Activated CD4-positive, alpha-beta T cell treated with anti-CD3 and anti-CD28 coated beads, Interleukin-2, amount 50 U/mL, for 16 hours (primary cell): ENCODE results near the gene ALK.

Source experiments
- DNase-seq: peaks from one replicate; pipeline ENCODE4 v3.0.0-alpha.2; 2020

Gene ALK

DNA sequence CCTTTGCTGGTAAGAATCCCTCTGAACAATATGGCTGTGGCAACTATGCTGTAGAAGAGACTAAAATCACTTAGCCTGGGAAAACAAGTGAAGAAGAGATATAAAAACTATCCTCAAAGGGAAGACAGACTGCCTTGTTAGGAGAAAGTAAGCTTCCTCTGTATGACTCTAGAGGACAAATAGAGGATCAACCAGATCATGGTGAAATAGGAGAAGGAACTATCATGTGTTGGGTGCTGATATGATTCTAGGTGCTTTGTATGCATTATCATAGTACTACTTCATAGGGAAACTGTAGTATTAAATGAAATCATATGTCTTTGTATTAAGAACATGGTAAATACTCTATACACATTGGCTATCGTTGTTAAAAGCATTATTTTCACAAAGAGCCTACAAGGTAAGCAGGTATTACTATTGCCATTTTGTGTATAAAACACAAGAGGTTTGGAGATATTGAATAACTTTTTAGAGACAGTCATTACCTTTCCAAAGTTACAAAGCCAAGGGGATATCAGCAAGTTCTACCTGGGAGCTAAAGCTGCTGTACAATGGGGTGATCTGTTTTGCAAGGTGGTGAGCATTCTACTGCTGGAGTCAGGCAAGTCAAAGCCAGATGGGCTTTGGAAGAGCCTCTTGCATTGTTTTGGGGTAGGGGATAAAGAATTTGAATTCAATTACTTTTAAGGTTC is 402.6 kb downstream of the ALK start:
- DNase-seq = no peak

- no peak for DNase-seq
Observed at GRCh38 chr2:29518010-29518409, 403.4 kb downstream of the ALK start.

- DNase-seq = no peak
Observed at GRCh38 chr2:29517413-29517812, 404.0 kb downstream of the ALK start.

DNA sequence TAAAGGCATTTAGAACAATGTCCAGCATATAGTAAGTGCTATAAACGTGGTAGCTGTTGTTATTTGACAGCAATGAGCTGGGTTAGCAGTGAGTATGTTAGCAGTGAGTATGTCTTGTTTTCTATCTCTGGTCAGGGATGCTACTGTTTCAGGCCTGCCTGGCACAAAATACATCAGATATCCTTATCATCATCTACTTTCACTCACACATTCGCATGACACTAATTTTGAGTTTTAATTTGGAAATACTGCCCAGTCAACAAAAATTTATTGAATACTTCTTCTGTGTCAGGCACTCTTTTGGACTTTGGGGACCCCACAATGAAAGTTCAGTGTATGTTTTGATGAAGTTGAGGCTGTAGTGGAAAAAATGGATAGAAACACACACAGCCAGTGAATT is 404.6 kb downstream of the ALK start:
- no peak for DNase-seq

- no peak for DNase-seq
Observed at GRCh38 chr2:29509878-29510277, 411.5 kb downstream of the ALK start.

DNA sequence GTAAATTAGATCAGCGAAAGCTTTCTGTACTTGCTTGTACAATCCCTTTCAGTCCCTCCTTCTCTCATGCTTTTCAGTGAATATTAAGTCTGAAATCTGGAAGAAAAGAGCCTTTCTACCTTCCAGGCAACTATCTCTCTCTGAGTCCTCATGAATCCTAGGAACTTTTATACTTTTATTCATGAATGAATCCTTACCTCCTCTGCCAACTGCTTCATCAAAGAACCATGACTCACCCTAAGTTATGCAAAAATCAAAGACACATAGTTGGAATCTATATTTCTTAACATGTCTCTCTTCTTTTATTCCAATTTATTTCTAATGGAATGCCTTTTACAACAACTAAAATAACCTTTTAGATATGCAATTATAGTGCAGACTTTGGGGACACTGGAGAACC is 412.0 kb downstream of the ALK start:
- DNase-seq = no peak

- DNase-seq = no peak
Observed at GRCh38 chr2:29504746-29505145, 416.6 kb downstream of the ALK start.

GRCh38 chr2:29502460-29502911 is 418.9 kb downstream of the ALK start:
- DNase-seq = no peak

GRCh38 chr2:29497375-29497774 is 424.0 kb downstream of the ALK start:
- DNase-seq = no peak

DNA sequence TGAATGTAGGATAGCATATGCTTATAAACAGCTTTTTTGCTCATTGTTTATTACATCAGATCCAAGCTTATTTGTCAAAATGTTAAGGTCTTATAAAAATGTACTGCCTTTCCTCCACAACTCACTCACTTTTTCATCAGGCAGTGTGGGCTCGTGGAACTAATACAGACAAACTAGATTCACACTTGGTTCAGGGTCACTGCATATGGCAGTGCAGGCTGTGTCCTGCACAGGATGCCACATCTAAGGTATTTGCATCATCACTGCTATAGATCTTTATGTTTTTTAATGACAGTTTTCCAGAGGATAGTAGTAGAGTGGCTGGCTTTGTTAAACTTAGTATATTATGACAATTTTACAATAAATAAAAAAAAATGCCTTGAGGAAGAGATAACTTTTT is 425.2 kb downstream of the ALK start:
- DNase-seq = no peak

GRCh38 chr2:29495536-29496060 is 425.8 kb downstream of the ALK start:
- DNase-seq = peak; percentile 16

GRCh38 chr2:29495068-29495467 is 426.3 kb downstream of the ALK start:
- no peak for DNase-seq

DNA sequence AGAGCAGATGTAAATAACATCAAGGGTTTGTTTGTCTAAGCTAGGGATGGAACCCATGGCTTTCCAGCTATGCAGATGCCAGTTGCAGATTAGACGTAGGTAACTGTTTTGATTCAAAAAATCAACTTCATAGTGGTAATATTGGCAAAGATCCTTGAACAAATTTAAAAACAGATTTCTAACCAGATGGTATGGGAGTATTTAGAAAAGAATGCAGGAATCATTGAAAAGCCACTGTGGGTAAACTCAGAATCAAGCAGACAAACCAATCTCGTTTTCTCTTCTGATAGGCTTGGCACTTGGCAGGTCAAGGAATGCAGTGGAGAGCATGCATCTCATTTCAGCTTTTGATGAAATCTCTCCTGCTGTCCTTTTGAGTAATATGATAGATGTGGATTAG is 428.7 kb downstream of the ALK start:
- no peak for DNase-seq

GRCh38 chr2:29490045-29490444 is 431.3 kb downstream of the ALK start:
- no peak for DNase-seq

- no peak for DNase-seq
Observed at GRCh38 chr2:29489568-29489967, 431.8 kb downstream of the ALK start.

DNA sequence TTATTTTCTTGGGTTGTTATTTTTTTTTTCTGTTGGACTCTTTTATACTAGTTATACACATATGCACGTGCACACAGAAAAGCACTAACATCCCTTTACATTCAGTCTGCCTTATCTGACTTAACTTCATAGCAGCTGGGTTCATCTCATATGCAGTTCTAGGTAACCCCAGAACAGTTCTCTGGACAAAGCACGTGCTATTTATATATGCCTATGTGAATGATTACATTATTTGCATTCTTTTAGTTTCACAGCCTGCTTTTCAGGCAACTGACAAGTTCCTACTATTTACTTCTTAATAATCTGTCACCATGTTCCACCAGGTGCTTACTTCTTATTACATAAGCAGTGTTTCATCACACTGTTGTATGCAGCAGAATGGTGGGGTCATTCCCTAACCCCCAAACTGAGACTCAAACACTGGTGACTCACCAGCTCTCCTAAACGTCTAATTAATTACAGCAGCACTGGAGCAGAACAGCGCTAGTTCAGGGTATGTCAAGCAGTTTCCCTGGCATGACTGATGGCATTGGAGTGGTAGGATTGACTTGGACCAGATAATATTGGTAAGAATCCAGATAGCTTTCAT is 433.3 kb downstream of the ALK start:
- DNase-seq = no peak

DNA sequence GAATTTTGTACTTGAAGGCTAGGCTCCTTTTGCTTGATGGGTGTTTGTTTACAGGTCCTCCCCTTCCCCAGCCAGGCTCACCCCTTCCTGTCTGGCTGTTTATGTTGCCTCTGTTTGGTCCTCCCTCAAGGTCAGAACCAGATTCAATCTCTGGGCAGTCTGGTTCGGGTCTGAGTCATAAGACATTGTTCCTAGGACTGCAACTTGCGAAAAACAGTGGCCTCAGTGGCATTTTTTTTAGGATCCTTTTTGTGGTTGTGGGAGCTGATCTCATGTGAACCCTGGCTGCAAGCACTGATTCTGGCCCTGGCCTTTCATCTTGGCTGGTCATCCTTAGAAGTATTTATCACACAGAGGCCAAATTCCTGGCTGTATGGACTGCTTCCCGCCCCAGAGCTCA is 435.8 kb downstream of the ALK start:
- DNase-seq = no peak

- no peak for DNase-seq
Observed at GRCh38 chr2:29485117-29485516, 436.3 kb downstream of the ALK start.

DNA sequence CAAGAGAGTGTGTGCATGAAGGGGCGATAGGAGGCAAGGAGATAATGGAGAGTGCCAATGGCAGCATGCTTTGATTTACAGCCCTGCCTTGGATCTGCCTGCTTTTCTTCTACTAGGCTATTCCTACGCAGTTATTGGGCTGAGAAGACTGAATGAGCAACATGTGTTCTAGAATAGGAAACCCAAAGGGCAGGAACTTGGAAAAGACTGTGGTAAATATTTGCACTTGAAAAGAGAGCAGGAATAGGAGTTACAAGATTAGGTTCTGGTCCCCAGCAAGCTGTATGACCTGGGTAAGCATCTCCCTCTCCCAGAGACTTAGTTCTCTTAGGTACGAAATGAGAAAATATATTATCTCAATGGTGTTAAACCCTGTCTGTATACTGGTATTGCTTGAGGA is 438.5 kb downstream of the ALK start:
- no peak for DNase-seq

DNA sequence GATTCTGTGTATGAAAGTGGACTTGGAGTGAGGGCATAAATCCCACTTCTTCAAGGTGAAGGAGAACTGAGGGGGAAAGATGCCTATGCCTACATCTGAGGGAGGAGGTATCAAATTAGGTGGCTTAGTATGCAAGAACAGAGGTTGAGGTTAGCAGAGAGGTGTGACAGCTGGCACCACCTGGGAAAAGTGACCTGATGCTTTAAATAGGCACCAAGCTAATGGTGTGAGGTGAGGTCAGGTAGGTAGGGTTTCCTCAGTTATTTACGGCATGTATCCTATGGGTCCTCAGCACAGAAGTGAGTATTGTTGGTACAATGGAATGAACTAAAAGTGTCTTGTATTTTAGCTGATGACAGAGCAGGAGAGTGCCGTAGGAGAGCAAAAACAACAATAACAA is 439.0 kb downstream of the ALK start:
- DNase-seq = no peak

DNA sequence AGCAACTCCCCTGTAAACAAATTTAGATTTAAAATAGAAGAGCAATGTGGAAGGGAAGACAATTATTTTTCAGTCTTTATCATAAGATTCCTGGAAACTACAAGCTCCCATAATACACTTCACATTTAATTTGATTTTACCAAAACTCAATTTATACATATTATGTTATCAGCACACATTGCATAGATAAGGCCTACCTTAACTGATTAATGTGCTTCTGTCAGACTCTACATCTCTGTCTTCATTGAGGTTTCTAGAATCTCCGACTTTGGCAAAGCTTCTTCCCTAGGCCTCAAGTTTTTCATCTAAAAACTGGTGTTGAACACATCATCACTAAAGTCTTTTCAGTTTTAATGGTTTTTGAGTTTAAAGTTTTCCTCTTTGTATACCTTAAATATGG is 440.1 kb downstream of the ALK start:
- DNase-seq = no peak

DNA sequence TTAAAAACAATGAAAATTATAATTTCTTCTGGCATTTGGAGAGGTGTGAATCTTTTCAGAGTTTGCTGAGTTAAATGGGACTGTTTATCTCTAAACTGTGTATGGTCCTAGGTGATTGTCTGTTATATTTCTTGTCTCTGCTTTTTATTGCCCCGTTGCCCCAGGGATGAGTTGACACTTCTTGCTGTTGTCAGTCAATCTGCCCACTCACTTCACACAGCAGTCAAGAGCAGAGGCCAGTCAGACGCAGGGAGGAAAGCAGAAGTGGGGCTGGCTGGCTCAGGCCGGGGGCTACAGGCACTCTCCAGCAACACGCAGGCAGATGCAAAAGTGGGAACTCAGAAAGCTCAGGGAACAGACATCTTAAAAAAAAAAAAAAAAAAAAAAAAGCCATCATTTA is 441.0 kb downstream of the ALK start:
- no peak for DNase-seq

GRCh38 chr2:29479401-29479800 is 442.0 kb downstream of the ALK start:
- DNase-seq = no peak

DNA sequence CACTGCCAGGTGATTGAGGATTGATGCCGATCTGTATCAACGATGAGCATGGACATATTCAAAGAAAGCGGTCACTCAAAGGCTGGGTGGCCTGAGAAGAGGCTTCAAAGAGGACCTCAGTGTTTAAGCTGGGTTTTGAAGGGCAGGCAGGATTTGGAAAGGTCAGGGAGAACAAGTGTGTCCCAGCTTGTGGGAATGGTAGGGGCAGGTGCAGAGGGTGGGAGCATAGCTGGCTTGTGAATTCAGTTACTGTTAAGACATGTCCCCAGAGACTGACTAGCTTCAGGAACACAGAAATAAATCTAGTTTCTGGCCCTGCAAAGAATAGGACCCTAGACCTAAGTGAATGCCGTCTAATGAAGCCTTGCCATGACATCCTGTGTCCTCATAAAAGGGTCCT is 442.7 kb downstream of the ALK start:
- DNase-seq = no peak

- DNase-seq = no peak
Observed at GRCh38 chr2:29477186-29477585, 444.2 kb downstream of the ALK start.
